Right renal cortex interstitium (tissue), 3 donors: Measurements from ENCODE around the gene CCDC127. TPM values are rescaled to one million over a fixed set of nuclear protein-coding genes. Genes with fewer than 3 reads are reported as not detected.

Experiments
- polyA plus RNA-seq, 3 donors: library from polyadenylated mRNA; unstranded; fragments of 120-200 nt; gene quantifications; one replicate each; pipeline ENCODE4 v1.2.1, GENCODE V29; 2013; ENCODE audit not compliant: insufficient read length in 3 of 3

CCDC127 gene
- polyA plus RNA-seq, 3 donors: 11.2 to 14.8 (median 11.7) TPM

Other genes starting within 250 kb of the CCDC127 start
- gene PLEKHG4B, start 126.0 kb downstream of the CCDC127 start, polyA plus RNA-seq: 1 to 10 TPM; 8.1 to 9.5 (median 9.4) TPM
- gene LRRC14B, start 26.7 kb downstream of the CCDC127 start, polyA plus RNA-seq: under 1 TPM in 1 of 3 donors, not detected in 2; 0.08 TPM
- gene SDHA, start 167 bp upstream of the CCDC127 start, polyA plus RNA-seq: 100 to 1,000 TPM; 138 to 159 (median 146) TPM
- 100 to 1,000 TPM; 152 to 161 (median 161) TPM for gene PDCD6, start 53.5 kb upstream of the CCDC127 start, polyA plus RNA-seq
- gene AHRR, start 103.6 kb upstream of the CCDC127 start, polyA plus RNA-seq: 1 to 10 TPM; 1.6 to 2.1 (median 1.9) TPM
- gene EXOC3, start 225.0 kb upstream of the CCDC127 start, polyA plus RNA-seq: 10 to 100 TPM; 48.7 to 55.6 (median 52.6) TPM